ENCODE measurements around the gene C17orf78. TPM values are rescaled to one million over a fixed set of nuclear protein-coding genes. Genes with fewer than 3 reads are reported as not detected.
"Not testable (repeated sequence)": the region's sequence is repeated elsewhere in the genome, so short reads cannot be mapped to it uniquely, and the experiment has no call there.

Gene C17orf78
- total RNA-seq, 1 donor from 2014 or later: not detected

- H3K4me3 Mint-ChIP-seq (ENCODE audit: unreplicated experiment): no peak overlapping the region
- no peaks in the 10 kb centered on the region for H3K27me3 Mint-ChIP-seq (ENCODE audit: low read depth, unreplicated experiment)
- Histone ChIP-seq H3K79me2 (ENCODE audit: insufficient read depth, low read length) (no peaks in the 10 kb centered on the region), H3K27ac (ENCODE audit: low read depth, low read length) (no peak overlapping the region), H3K4me3 (ENCODE audit: insufficient read depth, low read depth, low read length) (no peak overlapping the region), H2AFZ (ENCODE audit: low read depth, low read length) (no peak overlapping the region), H3K9me3 (ENCODE audit: insufficient read depth, low read depth, low read length) (no peaks in the 10 kb centered on the region), H3K9ac (ENCODE audit: low read length) (no peak overlapping the region), H3K4me2 (ENCODE audit: low read length) (no peak overlapping the region), H3K27me3 (ENCODE audit: insufficient read depth, low read length) (no peaks in the 10 kb centered on the region), H3K4me1 (ENCODE audit: insufficient read depth, low read length) (no peaks in the 10 kb centered on the region), H4K20me1 (ENCODE audit: insufficient read depth, low read length) (peaks cover 2% of the 10 kb centered on the region), H3K36me3 (ENCODE audit: insufficient read depth, low read length) (peaks cover 35% of the 10 kb centered on the region)
- H3K27ac Mint-ChIP-seq (ENCODE audit: unreplicated experiment): no peak overlapping the region
- no peak for FAIRE-seq
- no peaks in the 10 kb centered on the region for H3K4me1 Mint-ChIP-seq (ENCODE audit: low read depth, unreplicated experiment)
- peaks cover 4% of the 10 kb centered on the region for H3K36me3 Mint-ChIP-seq (ENCODE audit: low read depth, unreplicated experiment)
- TF ChIP-seq, protein P1, sequence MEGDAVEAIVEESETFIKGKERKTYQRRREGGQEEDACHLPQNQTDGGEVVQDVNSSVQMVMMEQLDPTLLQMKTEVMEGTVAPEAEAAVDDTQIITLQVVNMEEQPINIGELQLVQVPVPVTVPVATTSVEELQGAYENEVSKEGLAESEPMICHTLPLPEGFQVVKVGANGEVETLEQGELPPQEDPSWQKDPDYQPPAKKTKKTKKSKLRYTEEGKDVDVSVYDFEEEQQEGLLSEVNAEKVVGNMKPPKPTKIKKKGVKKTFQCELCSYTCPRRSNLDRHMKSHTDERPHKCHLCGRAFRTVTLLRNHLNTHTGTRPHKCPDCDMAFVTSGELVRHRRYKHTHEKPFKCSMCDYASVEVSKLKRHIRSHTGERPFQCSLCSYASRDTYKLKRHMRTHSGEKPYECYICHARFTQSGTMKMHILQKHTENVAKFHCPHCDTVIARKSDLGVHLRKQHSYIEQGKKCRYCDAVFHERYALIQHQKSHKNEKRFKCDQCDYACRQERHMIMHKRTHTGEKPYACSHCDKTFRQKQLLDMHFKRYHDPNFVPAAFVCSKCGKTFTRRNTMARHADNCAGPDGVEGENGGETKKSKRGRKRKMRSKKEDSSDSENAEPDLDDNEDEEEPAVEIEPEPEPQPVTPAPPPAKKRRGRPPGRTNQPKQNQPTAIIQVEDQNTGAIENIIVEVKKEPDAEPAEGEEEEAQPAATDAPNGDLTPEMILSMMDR (IDR thresholded peaks at IDR 0.05; ENCODE audit: insufficient read depth, low read depth, low read length): no peak
- no peak for TF ChIP-seq EZH2 (IDR thresholded peaks at IDR 0.05; ENCODE audit: insufficient read depth, low read length)
- H3K9me3 Mint-ChIP-seq (ENCODE audit: unreplicated experiment): no peaks in the 10 kb centered on the region
- DNase-seq (ENCODE audit: low read depth): no peak
Measured at GRCh38 chr17:37438141-37438540, 62.4 kb downstream of the C17orf78 start.

DNA sequence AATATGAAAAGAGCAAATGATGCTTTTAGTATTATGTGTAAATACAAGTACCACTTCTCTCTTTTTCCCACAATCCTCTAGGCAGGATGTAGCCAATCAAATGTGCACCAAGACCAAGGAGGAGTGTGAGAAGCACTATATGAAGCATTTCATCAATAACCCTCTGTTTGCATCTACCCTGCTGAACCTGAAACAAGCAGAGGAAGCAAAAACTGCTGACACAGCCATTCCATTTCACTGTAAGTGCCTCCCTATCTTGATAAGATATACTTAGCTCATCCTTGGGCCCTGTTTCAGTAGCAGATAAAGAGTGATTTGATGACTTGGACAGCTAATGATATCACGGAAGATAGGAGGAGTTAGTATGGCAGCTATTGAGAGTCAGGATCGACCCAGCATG lies 64.6 kb downstream of the C17orf78 start:
- Histone ChIP-seq H3K9me3 (ENCODE audit: insufficient read depth, low read depth, low read length) (no peaks in the 10 kb centered on the region), H3K79me2 (ENCODE audit: insufficient read depth, low read length) (no peaks in the 10 kb centered on the region), H3K27me3 (ENCODE audit: insufficient read depth, low read length) (no peaks in the 10 kb centered on the region), H3K27ac (ENCODE audit: low read depth, low read length) (no peak overlapping the region), H3K36me3 (ENCODE audit: insufficient read depth, low read length) (peaks cover 39% of the 10 kb centered on the region), H3K4me3 (ENCODE audit: insufficient read depth, low read depth, low read length) (no peak overlapping the region), H4K20me1 (ENCODE audit: insufficient read depth, low read length) (no peaks in the 10 kb centered on the region), H3K4me2 (ENCODE audit: low read length) (no peak overlapping the region), H3K4me1 (ENCODE audit: insufficient read depth, low read length) (no peaks in the 10 kb centered on the region), H2AFZ (ENCODE audit: low read depth, low read length) (no peak overlapping the region), H3K9ac (ENCODE audit: low read length) (no peak overlapping the region)
- H3K4me3 Mint-ChIP-seq (ENCODE audit: unreplicated experiment): no peak overlapping the region
- DNase-seq (ENCODE audit: low read depth) (no peak), FAIRE-seq (no peak)
- TF ChIP-seq, protein P1 (IDR thresholded peaks at IDR 0.05; ENCODE audit: insufficient read depth, low read depth, low read length): no peak
- no peak for TF ChIP-seq EZH2 (IDR thresholded peaks at IDR 0.05; ENCODE audit: insufficient read depth, low read length)
- H3K9me3 Mint-ChIP-seq (ENCODE audit: unreplicated experiment): no peaks in the 10 kb centered on the region
- H3K36me3 Mint-ChIP-seq (ENCODE audit: low read depth, unreplicated experiment): peaks cover 4% of the 10 kb centered on the region
- H3K27ac Mint-ChIP-seq (ENCODE audit: unreplicated experiment): no peak overlapping the region
- H3K27me3 Mint-ChIP-seq (ENCODE audit: low read depth, unreplicated experiment): no peaks in the 10 kb centered on the region
- no peaks in the 10 kb centered on the region for H3K4me1 Mint-ChIP-seq (ENCODE audit: low read depth, unreplicated experiment)

DNA sequence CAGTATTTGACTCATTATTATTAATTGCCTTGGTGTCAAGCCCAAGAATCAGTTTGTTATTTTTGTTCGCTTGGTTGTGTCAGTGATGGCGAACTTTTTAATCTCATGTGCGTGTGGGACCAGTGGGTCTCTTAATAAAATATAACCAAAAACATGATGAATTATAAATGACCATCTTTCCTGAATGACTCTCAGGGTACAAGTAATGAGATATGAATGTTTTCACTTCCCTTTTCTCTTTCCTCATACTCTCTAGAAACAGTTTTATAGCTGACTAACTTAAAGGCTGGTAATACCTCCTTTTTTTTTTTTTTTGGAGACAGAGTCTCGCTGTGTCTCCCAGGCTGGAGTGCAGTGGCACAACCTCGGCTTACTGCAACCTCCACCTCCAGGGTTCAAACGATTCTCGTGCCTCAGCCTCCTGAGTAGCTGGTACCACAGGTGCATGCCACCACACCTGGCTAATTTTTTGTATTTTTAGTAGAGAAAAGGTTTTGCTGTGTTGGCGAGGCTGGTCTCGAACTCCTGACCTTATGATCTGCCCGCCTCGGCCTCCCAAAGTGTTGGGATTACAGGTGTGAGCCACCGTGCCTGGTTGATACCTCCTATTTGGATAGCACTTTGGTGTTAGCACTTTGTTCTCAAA lies 65.7 kb downstream of the C17orf78 start:
- not testable (repeated sequence) for FAIRE-seq; H3K27ac ChIP-seq (ENCODE audit: low read depth, low read length)

More for the DNA sequence above, 65.7 kb downstream of the C17orf78 start:
- not testable (repeated sequence) for H3K4me3 ChIP-seq (ENCODE audit: insufficient read depth, low read depth, low read length); H3K9me3 Mint-ChIP-seq (ENCODE audit: unreplicated experiment); H3K27ac Mint-ChIP-seq (ENCODE audit: unreplicated experiment); H2AFZ ChIP-seq (ENCODE audit: low read depth, low read length); H3K9ac ChIP-seq (ENCODE audit: low read length); H4K20me1 ChIP-seq (ENCODE audit: insufficient read depth, low read length); DNase-seq (ENCODE audit: low read depth); H3K4me2 ChIP-seq (ENCODE audit: low read length); H3K79me2 ChIP-seq (ENCODE audit: insufficient read depth, low read length); H3K27me3 Mint-ChIP-seq (ENCODE audit: low read depth, unreplicated experiment); H3K4me1 ChIP-seq (ENCODE audit: insufficient read depth, low read length); H3K4me3 Mint-ChIP-seq (ENCODE audit: unreplicated experiment); H3K9me3 ChIP-seq (ENCODE audit: insufficient read depth, low read depth, low read length); H3K36me3 Mint-ChIP-seq (ENCODE audit: low read depth, unreplicated experiment); H3K27me3 ChIP-seq (ENCODE audit: insufficient read depth, low read length); H3K4me1 Mint-ChIP-seq (ENCODE audit: low read depth, unreplicated experiment)
- peaks cover 39% of the 10 kb centered on the region for H3K36me3 ChIP-seq (ENCODE audit: insufficient read depth, low read length)

Other genes starting within 250 kb of the C17orf78 start
- gene ACACA, start 30.9 kb downstream of the C17orf78 start, total RNA-seq: 74.3 and 88.3 TPM in 2 replicates
- 14.0 TPM in 2 replicates for gene TADA2A, start 30.9 kb downstream of the C17orf78 start, total RNA-seq
- 64.3 and 69.1 TPM in 2 replicates for gene DUSP14, start 113.9 kb downstream of the C17orf78 start, total RNA-seq
- 31.1 and 31.3 TPM in 2 replicates for gene SYNRG, start 233.4 kb downstream of the C17orf78 start, total RNA-seq